Hematopoietic multipotent progenitor cell (in vitro differentiated cells): ENCODE results near the gene SLC1A3. TPM values are rescaled to one million over a fixed set of nuclear protein-coding genes. Genes with fewer than 3 reads are reported as not detected.
A peak's percentile ranks its signal among the peaks of the same experiment; 100 is the strongest.

Experiments used
- DNase-seq, 3 donors: peaks; one replicate each; pipeline ENCODE4 v3.0.0-alpha.2; 2011 to 2015; ENCODE audit warnings: low read depth in 2 of 3, low spot score in 2 of 3
- total RNA-seq: library from RNA; depleted of rRNA; stranded (reverse); fragments of >200 nt; gene quantifications from one replicate; pipeline ENCODE4 v1.2.3, GENCODE V29; 2012

Gene SLC1A3
- total RNA-seq, 1 donor, result 1.3 TPM

- DNase-seq, result no peak
These were observed 6.2 kb upstream of the SLC1A3 start for GRCh38 chr5:36599986-36600779.

DNA sequence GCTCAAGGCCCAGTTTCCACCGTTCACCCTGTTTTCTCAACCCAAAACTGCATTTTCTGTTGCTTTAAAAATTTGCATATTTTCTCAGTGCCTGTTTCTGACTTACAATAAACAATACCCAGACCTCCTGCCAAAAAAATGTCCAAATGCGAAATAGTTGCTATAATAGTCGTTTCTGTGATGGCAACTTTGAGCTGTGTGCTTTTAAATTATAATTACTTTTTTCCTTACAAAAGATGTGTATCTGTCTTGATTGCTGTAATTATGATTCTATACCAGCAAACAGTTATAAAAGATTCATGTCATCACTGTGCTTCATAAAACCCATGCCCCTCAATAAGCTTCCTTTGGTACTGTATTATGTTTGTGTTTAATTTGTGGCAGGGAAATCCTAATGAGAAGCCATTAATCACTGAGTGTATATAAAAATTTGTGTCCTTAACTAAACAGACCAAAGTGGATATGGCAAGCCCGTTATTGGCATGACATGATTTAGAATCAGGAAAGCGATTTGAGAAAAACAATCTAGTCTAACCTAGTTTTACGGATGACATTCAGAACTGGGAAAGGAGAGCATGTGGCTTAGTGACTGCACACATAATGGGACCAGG lies 5.4 kb upstream of the SLC1A3 start:
- no peak for DNase-seq

- DNase-seq, result peak in 2 of 3 donors; percentile 15 to 47
These were observed 3.6 kb upstream of the SLC1A3 start for GRCh38 chr5:36602704-36603321.

DNA sequence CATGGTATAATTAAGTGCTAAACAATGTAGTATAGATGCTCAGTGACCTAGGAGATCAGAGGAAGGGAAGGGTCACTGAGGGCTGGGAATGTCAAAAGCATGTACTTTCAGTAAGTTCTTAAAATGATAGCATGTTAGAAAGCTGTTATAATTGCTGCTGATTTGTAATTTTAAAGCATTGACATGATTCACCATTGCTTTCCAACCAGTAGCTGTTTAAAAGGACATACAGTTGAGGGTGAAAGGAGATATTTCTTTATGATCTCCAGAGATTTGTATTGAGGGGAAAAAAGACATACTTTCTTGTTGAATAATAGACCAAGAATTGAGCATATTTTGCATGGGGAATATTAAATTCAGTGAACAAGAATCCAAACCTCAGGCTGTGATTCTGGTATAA lies 1.2 kb upstream of the SLC1A3 start:
- DNase-seq, result no peak

- no peak for DNase-seq
These were observed 374 bp upstream of the SLC1A3 start for GRCh38 chr5:36606036-36606427.

DNA sequence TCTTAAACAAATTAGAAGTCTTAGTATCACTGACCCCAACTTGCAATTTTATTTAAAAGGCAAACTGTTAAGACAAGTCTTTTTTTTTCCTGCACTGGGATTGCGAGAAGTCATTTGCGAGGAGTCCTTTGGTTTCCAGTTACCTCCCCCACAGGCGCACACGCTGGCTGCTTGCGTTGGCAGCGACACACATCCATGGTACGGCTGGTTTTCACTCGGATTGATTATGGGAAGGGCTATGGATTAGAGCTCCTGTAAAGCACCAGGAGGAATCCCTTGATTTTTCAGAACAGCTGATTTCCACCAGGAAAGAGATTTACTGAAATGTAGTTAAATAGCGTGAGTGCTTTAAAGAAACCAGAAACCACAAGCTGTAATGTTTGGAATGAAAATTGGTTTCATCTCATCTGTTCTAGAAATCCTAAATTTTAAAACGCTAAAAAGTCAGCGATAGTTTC lies 737 bp downstream of the SLC1A3 start:
- peak in 1 of 3 donors; percentile 8 for DNase-seq

GRCh38 chr5:36607838-36608783 lies 1.7 kb downstream of the SLC1A3 start:
- DNase-seq, result no peak

- no peak for DNase-seq
These were observed 4.2 kb downstream of the SLC1A3 start for GRCh38 chr5:36610621-36611020.

DNA sequence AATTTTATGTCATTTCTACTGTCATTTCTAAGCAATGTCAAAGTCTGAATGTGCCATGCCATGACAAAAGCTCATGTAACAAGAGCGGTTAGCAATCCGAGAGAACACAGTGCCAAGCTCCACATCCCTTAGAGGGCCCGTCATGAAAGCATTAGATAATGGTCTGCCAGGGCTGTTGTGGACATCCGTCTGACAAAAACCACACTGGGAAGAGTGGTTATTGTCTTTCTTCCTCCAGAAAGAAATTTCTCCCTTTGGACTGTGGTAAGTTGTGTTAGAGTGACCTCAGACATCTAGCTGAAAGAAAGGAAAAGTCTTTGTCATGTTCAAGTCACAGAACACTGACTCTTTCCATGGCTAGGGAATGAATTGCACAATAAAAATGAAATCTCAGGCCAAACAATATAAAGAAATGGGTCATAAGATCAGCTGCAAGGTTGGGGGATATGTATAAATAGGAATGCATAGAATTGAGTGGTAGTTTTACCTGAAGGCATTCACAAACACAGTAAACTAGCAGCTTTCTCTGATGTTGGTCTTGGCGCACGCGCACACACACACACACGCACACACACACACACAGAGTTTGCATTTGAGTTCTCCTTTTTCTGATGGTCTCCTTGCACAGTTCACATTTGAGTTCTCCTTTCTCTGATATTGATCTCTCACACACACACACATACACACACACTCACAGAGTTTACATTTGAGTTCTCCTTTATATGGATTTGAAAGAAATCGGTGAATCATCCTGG lies 5.3 kb downstream of the SLC1A3 start:
- DNase-seq, result peak in 2 of 3 donors; percentile 23 to 69

DNA sequence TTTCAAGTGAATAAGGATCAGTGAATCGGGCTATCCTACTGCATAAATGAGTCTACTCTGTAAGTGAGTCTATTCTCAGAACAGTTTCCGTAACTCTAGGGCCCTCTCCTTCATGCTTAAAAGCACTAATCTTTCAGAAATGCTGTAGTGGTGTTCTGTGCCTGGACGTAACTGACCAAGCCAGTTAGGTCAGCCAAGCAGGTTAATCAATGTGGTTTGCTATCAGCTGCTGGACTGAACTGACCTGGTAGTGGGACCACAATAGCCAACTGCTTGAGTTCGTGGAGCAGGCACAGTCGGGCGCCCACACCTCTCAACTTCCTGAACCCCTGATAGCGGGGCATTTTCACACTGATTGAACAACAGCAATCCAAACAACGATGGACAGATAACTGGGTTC lies 6.8 kb downstream of the SLC1A3 start:
- no peak for DNase-seq

GRCh38 chr5:36613771-36614656 lies 7.6 kb downstream of the SLC1A3 start:
- no peak for DNase-seq

GRCh38 chr5:36614657-36615308 lies 8.4 kb downstream of the SLC1A3 start:
- no peak for DNase-seq

GRCh38 chr5:36619012-36619635 lies 12.7 kb downstream of the SLC1A3 start:
- no peak for DNase-seq

DNA sequence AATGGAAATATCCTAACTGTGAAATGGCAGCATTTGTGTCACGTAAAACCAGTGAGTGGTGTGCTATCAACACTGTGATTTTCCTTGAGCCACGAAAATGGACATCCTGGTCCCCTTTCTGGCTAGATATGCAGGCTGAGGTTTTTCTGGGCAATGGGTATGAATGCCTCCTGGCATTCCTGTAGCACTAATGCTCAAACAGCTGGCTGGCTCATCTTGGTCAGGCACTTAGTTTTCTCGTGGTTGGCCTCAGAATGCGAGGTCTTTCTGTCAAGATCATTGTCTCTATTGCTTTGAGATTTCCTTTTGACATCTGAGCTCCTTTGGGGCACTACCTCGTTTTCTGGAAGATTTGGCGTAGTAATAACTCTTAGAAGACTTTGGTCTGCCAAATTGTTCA lies 15.6 kb downstream of the SLC1A3 start:
- no peak for DNase-seq

- DNase-seq, result peak in 2 of 3 donors; percentile 83 to 96
These were observed 17.4 kb downstream of the SLC1A3 start for GRCh38 chr5:36623832-36624231.

DNA sequence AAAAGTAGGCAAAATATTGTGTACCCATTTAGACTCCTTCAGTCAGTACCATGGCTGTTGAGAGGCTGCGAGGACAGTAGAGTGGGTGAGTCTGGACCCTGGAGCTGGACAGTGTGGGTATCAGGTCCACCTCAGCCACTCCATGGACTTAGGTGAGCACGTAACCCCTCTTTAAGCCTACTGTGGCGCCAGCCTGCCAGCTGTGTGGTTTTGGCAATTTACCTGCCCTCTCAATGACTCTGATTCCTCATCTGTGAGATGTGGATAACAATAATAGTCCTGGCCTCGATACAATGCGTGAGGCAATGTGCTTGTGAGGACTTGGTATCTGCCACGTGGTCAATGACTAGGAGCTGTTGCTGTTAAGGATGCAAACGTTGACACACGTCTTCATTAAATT lies 17.9 kb downstream of the SLC1A3 start:
- peak in 2 of 3 donors; percentile 13 to 46 for DNase-seq

- no peak for DNase-seq
These were observed 22.3 kb downstream of the SLC1A3 start for GRCh38 chr5:36628695-36629094.

DNA sequence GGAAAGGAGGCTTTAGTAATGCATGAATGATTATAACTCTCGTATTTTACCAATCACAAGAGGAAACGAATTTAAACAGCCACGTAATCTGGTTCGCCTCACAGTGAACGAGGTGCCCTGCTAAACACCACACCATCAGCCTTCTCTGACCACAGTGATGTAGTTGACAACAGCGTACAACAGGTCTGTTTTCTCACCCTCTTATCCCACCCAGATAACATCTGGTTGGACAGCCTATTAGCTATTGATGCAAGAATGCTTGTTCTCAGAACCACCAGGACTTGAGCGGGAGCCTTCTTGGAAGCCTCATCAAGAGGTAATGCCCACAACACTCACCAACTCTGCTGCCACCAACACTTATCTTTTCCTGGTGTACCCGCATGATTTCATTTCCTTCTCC lies 23.3 kb downstream of the SLC1A3 start:
- DNase-seq, result no peak
